Measurements from ENCODE around the gene PLAAT2.

The PLAAT2 gene

GRCh38 chr11:63563201-63564055 is at the start of gene PLAAT2:
Gene PLAAT2, minus strand, starts transcription at chr11:63563379. Its CDS starts 55 bp downstream, at chr11:63563324.
- no peak for TF ChIP-seq CTCF (IDR thresholded peaks at IDR 0.05; ENCODE audit: insufficient read depth, missing control alignments)
- FAIRE-seq (no peak), DNase-seq (ENCODE audit: insufficient read length, low spot score) (no peak)

- no peak for TF ChIP-seq CTCF (IDR thresholded peaks at IDR 0.05; ENCODE audit: insufficient read depth, missing control alignments)
- no peak for FAIRE-seq
- no peak for DNase-seq (ENCODE audit: insufficient read length, low spot score)
These were observed 49.0 kb upstream of the PLAAT2 start for GRCh38 chr11:63612181-63612580.

- FAIRE-seq, result no peak
- DNase-seq (ENCODE audit: insufficient read length, low spot score), result no peak
- no peak for TF ChIP-seq CTCF (IDR thresholded peaks at IDR 0.05; ENCODE audit: insufficient read depth, missing control alignments)
These were observed 48.2 kb upstream of the PLAAT2 start for GRCh38 chr11:63611395-63611747.

- DNase-seq (ENCODE audit: insufficient read length, low spot score), result no peak
- TF ChIP-seq CTCF (IDR thresholded peaks at IDR 0.05; ENCODE audit: insufficient read depth, missing control alignments), result no peak
- FAIRE-seq, result no peak
These were observed 47.6 kb upstream of the PLAAT2 start for GRCh38 chr11:63610604-63611394.

- no peak for FAIRE-seq
- TF ChIP-seq CTCF (IDR thresholded peaks at IDR 0.05; ENCODE audit: insufficient read depth, missing control alignments), result no peak
- DNase-seq (ENCODE audit: insufficient read length, low spot score), result no peak
These were observed 46.9 kb upstream of the PLAAT2 start for GRCh38 chr11:63609971-63610580.

GRCh38 chr11:63609536-63609935 is 46.4 kb upstream of the PLAAT2 start:
- FAIRE-seq (no peak), DNase-seq (ENCODE audit: insufficient read length, low spot score) (no peak)
- TF ChIP-seq CTCF (IDR thresholded peaks at IDR 0.05; ENCODE audit: insufficient read depth, missing control alignments), result no peak

All from D721Med (cell line).